ENCODE data around the gene UROC1. TPM values are rescaled to one million over a fixed set of nuclear protein-coding genes. Genes with fewer than 3 reads are reported as not detected.

The UROC1 gene
- total RNA-seq, 1 donor from 2014 or later: not detected

- no peak for DNase-seq (ENCODE audit: low spot score)
Observed at GRCh38 chr3:126481808-126482502, 35.6 kb downstream of the UROC1 start.

GRCh38 chr3:126480861-126481260 is 36.7 kb downstream of the UROC1 start:
- DNase-seq (ENCODE audit: low spot score): no peak

- DNase-seq (ENCODE audit: low spot score): no peak
Observed at GRCh38 chr3:126480206-126480605, 37.4 kb downstream of the UROC1 start.

GRCh38 chr3:126479642-126480041 is 37.9 kb downstream of the UROC1 start:
- DNase-seq (ENCODE audit: low spot score): no peak

- DNase-seq (ENCODE audit: low spot score): no peak
Observed at GRCh38 chr3:126478581-126479310, 38.8 kb downstream of the UROC1 start.

- DNase-seq (ENCODE audit: low spot score): no peak
Observed at GRCh38 chr3:126477061-126477380, 40.6 kb downstream of the UROC1 start.

- DNase-seq (ENCODE audit: low spot score): no peak
Observed at GRCh38 chr3:126476166-126477060, 41.2 kb downstream of the UROC1 start.

- DNase-seq (ENCODE audit: low spot score): peak; percentile 99
Observed at GRCh38 chr3:126475413-126476114, 42.0 kb downstream of the UROC1 start, which contains the start of gene ZXDC. TSS of gene ZXDC (minus strand) at chr3:126475891. CDS start at chr3:126475865, 26 bp downstream.

- no peak for DNase-seq (ENCODE audit: low spot score)
Observed at GRCh38 chr3:126474498-126475412, 42.8 kb downstream of the UROC1 start.

- no peak for DNase-seq (ENCODE audit: low spot score)
Observed at GRCh38 chr3:126473292-126474168, 44.0 kb downstream of the UROC1 start.

- DNase-seq (ENCODE audit: low spot score): peak; percentile 88
Observed at GRCh38 chr3:126472277-126473006, 45.1 kb downstream of the UROC1 start.

- DNase-seq (ENCODE audit: low spot score): peak; percentile 41
Observed at GRCh38 chr3:126469479-126469878, 48.1 kb downstream of the UROC1 start.

GRCh38 chr3:126468028-126468891 is 49.3 kb downstream of the UROC1 start:
- DNase-seq (ENCODE audit: low spot score): peak; percentile 51

GRCh38 chr3:126467611-126467955 is 50.0 kb downstream of the UROC1 start:
- DNase-seq (ENCODE audit: low spot score): no peak

- DNase-seq (ENCODE audit: low spot score): peak; percentile 77
Observed at GRCh38 chr3:126466886-126467610, 50.5 kb downstream of the UROC1 start.

- peak; percentile 78 for DNase-seq (ENCODE audit: low spot score)
Observed at GRCh38 chr3:126465928-126466544, 51.5 kb downstream of the UROC1 start.

All from mesenteric fat pad (tissue), 1 donor.